Activated CD8-positive, alpha-beta T cell treated with anti-CD3 and anti-CD28 coated beads for 36 hours (primary cell): ENCODE results near the gene NHLRC3. TPM values are rescaled to one million over a fixed set of nuclear protein-coding genes. Genes with fewer than 3 reads are reported as not detected.
A peak's percentile ranks its signal among the peaks of the same experiment; 100 is the strongest.

ENCODE experiments used
- ATAC-seq: fragments of 200-7000 bp; cut with Tn5 transposase; one replicate; pipeline ENCODE4 v1.10.0; 2021; ENCODE audit warnings: mild to moderate bottlenecking, moderate library complexity
- CTCF ChIA-PET: fragments of 350-600 bp; sonication (Branson Sonifier 250); formaldehyde crosslinking; loops from one replicate; lab custom pipeline; 2021; ENCODE audit warnings: antibody characterized with exemption; lab: Charles Lee
- POLR2A ChIA-PET: fragments of 350-600 bp; sonication (Branson Sonifier 250); formaldehyde crosslinking; loops from one replicate; lab custom pipeline; 2021; ENCODE audit warnings: antibody characterized with exemption; lab: Charles Lee
- DNase-seq: peaks from one replicate; pipeline ENCODE4 v3.0.0-alpha.2; 2020
- H3K27ac Mint-ChIP-seq: one replicate; pipeline ENCODE4 v1.8.0; 2021; ENCODE audit warnings: mild to moderate bottlenecking, mixed read lengths
- H3K27me3 Mint-ChIP-seq: one replicate; pipeline ENCODE4 v1.8.0; 2021; ENCODE audit warnings: mixed read lengths
- H3K36me3 Mint-ChIP-seq: one replicate; pipeline ENCODE4 v1.8.0; 2021; ENCODE audit warnings: low read depth, mixed read lengths
- H3K4me1 Mint-ChIP-seq: one replicate; pipeline ENCODE4 v1.8.0; 2021; ENCODE audit warnings: low read depth, mixed read lengths
- H3K4me3 Mint-ChIP-seq: one replicate; pipeline ENCODE4 v1.8.0; 2021; ENCODE audit warnings: mild to moderate bottlenecking, moderate library complexity, mixed read lengths
- H3K9me3 Mint-ChIP-seq: one replicate; pipeline ENCODE4 v1.8.0; 2021; ENCODE audit warnings: mixed read lengths
- CTCF ChIP-seq: fragments of 200-600 bp; IDR thresholded peaks from one replicate; pipeline ENCODE4 v1.8.0; 2022; ENCODE audit warnings: antibody characterized with exemption, mild to moderate bottlenecking
- intact Hi-C: fragments of 100-400 bp; cut with micrococcal nuclease; formaldehyde crosslinking; loops from one replicate; pipeline ENCODE4 v1.10.0; 2022
- total RNA-seq, 2 experiments: library from RNA; stranded (reverse); gene quantifications; one replicate each; pipeline ENCODE4 v1.2.3, GENCODE V29; 2021

Gene NHLRC3
- total RNA-seq, 2 experiments from 2014 or later = 17.5 to 17.9 TPM

GRCh38 chr13:39023316-39023715 lies 14.9 kb upstream of the NHLRC3 start:
- Mint-ChIP-seq H3K4me3 (no peak overlapping the region), H3K27ac (no peak overlapping the region), H3K36me3 (peaks cover 47% of the 10 kb centered on the region), H3K4me1 (peaks cover 4% of the 10 kb centered on the region), H3K9me3 (no peaks in the 10 kb centered on the region), H3K27me3 (no peaks in the 10 kb centered on the region)
- TF ChIP-seq CTCF = no peak
- ATAC-seq (no peak), DNase-seq (no peak)
- CTCF ChIA-PET = no interaction called here
- POLR2A ChIA-PET = interaction anchor here (0.8 to 1.4 kb wide), 2 partner anchors 13 to 16 kb away, joined by 3 read pairs; no protein-coding TSS in a partner anchor
- intact Hi-C loops = no loop called here

GRCh38 chr13:39023761-39024160 lies 14.5 kb upstream of the NHLRC3 start:
- no peak for TF ChIP-seq CTCF
- peaks cover 4% of the 10 kb centered on the region for H3K4me1 Mint-ChIP-seq
- peaks cover 46% of the 10 kb centered on the region for H3K36me3 Mint-ChIP-seq
- H3K4me3 Mint-ChIP-seq = no peak overlapping the region
- DNase-seq = no peak
- no peaks in the 10 kb centered on the region for H3K27me3 Mint-ChIP-seq
- intact Hi-C loops = no loop called here
- CTCF ChIA-PET = no interaction called here
- POLR2A ChIA-PET = interaction anchor here (0.8 to 1.4 kb wide), 2 partner anchors 13 to 15 kb away, joined by 3 read pairs; no protein-coding TSS in a partner anchor
- ATAC-seq = no peak
- no peaks in the 10 kb centered on the region for H3K9me3 Mint-ChIP-seq
- H3K27ac Mint-ChIP-seq = no peak overlapping the region

- ChIA-PET CTCF (interaction anchor here (1.6 kb wide), 1 partner anchor 23 kb away, joined by 4 read pairs; no protein-coding TSS in a partner anchor), POLR2A (interaction anchor here (1.9 kb wide), 1 partner anchor 12 kb away, joined by 8 read pairs; the partner anchor contains the start of genes NHLRC3 and PROSER1)
- ATAC-seq (no peak), DNase-seq (no peak)
- Mint-ChIP-seq H3K4me1 (peaks cover 4% of the 10 kb centered on the region), H3K27me3 (no peaks in the 10 kb centered on the region), H3K27ac (no peak overlapping the region), H3K9me3 (no peaks in the 10 kb centered on the region), H3K4me3 (no peak overlapping the region), H3K36me3 (peaks cover 47% of the 10 kb centered on the region)
- no peak for TF ChIP-seq CTCF
- intact Hi-C loops = no loop called here
These were observed 12.8 kb upstream of the NHLRC3 start for GRCh38 chr13:39025433-39025839.

- Mint-ChIP-seq H3K4me1 (peaks cover 34% of the 10 kb centered on the region), H3K27ac (peak overlapping the region; percentile 22)
- POLR2A ChIA-PET = interaction anchor here (1.1 kb wide), 1 partner anchor 24 kb away, joined by 3 read pairs; no protein-coding TSS in a partner anchor
These were observed 6.1 kb upstream of the NHLRC3 start for GRCh38 chr13:39032150-39032549.

More at GRCh38 chr13:39032150-39032549, 6.1 kb upstream of the NHLRC3 start:
- intact Hi-C loops = no loop called here
- DNase-seq (no peak), ATAC-seq (no peak)
- H3K4me3 Mint-ChIP-seq = no peak overlapping the region
- CTCF ChIA-PET = interaction anchor here (0.9 to 2.6 kb wide), 2 partner anchors 15 to 16 kb away, joined by 4 to 7 read pairs; no protein-coding TSS in a partner anchor
- H3K36me3 Mint-ChIP-seq = peaks cover 37% of the 10 kb centered on the region
- no peak for TF ChIP-seq CTCF
- no peaks in the 10 kb centered on the region for H3K9me3 Mint-ChIP-seq
- H3K27me3 Mint-ChIP-seq = no peaks in the 10 kb centered on the region
